OCI-LY7 (cell line): Measurements from ENCODE around the gene SLC29A1. TPM values are rescaled to one million over a fixed set of nuclear protein-coding genes. Genes with fewer than 3 reads are reported as not detected.

Experiments
- BruUV-seq: library from RNA; stranded (reverse); fragments of 400-500 nt; replicated peaks from 2 replicates; lab custom pipeline; 2021; lab: Mats Ljungman, UMichigan
- CTCF ChIA-PET: fragments of 300-600 bp; sonication (Branson Sonifier 250); formaldehyde crosslinking; loops from one replicate; lab custom pipeline; 2022; ENCODE audit warnings: antibody characterized with exemption; ENCODE audit not compliant: unreplicated experiment; lab: Charles Lee
- POLR2A ChIA-PET: fragments of 300-600 bp; sonication (Branson Sonifier 250); formaldehyde crosslinking; loops from one replicate; lab custom pipeline; 2022; ENCODE audit warnings: antibody characterized with exemption; lab: Charles Lee
- DNase-seq: peaks from one replicate; pipeline ENCODE4 v3.0.0-alpha.2; 2015; ENCODE audit warnings: low spot score
- H2AFZ ChIP-seq: fragments of 200-600 bp; sonication (generic), shearing (Covaris generic); 2 replicates; pipeline ENCODE4 v1.6.1; 2014; ENCODE audit warnings: mild to moderate bottlenecking, antibody characterized with exemption, low read length, moderate library complexity
- H3K27ac ChIP-seq: fragments of 200-600 bp; sonication (generic); 2 replicates; pipeline ENCODE4 v1.5.1; 2014; ENCODE audit warnings: mixed run types, low read depth, mild to moderate bottlenecking, moderate library complexity, low read length, inconsistent platforms; ENCODE audit not compliant: poor library complexity, severe bottlenecking
- H3K36me3 ChIP-seq: fragments of 200-600 bp; sonication (generic); 2 replicates; pipeline ENCODE4 v1.6.1; 2014; ENCODE audit warnings: mild to moderate bottlenecking, antibody characterized with exemption, low read length, moderate library complexity, mixed read lengths; ENCODE audit not compliant: insufficient read depth
- H3K4me1 ChIP-seq: fragments of 200-600 bp; sonication (generic); 2 replicates; pipeline ENCODE4 v1.5.1; 2014; ENCODE audit warnings: mild to moderate bottlenecking, low read length; ENCODE audit not compliant: insufficient read depth, poor library complexity, severe bottlenecking
- H3K4me2 ChIP-seq: fragments of 200-600 bp; sonication (generic); 2 replicates; pipeline ENCODE4 v1.6.1; 2014; ENCODE audit warnings: mild to moderate bottlenecking, low read length
- H3K4me3 ChIP-seq: fragments of 200-600 bp; sonication (generic); 2 replicates; pipeline ENCODE4 v1.5.1; 2014; ENCODE audit warnings: mild to moderate bottlenecking, low read depth, low read length; ENCODE audit not compliant: poor library complexity, severe bottlenecking
- H3K79me2 ChIP-seq: fragments of 200-600 bp; sonication (generic); 2 replicates; pipeline ENCODE4 v1.6.1; 2016; ENCODE audit warnings: low read depth, mild to moderate bottlenecking, low read length, moderate library complexity, mixed read lengths; ENCODE audit not compliant: insufficient read depth
- H3K9me2 ChIP-seq: fragments of 200-600 bp; sonication (generic); 2 replicates; pipeline ENCODE4 v1.6.1; 2016; ENCODE audit warnings: mild to moderate bottlenecking, low read length, mixed read lengths; ENCODE audit not compliant: insufficient read depth
- H3K9me3 ChIP-seq: fragments of 200-600 bp; sonication (generic); 2 replicates; pipeline ENCODE4 v1.6.1; 2014; ENCODE audit warnings: mild to moderate bottlenecking, mixed run types, low read length, mixed read lengths
- H4K20me1 ChIP-seq: fragments of 200-600 bp; sonication (generic); 2 replicates; pipeline ENCODE4 v1.6.1; 2014; ENCODE audit warnings: mild to moderate bottlenecking, antibody characterized with exemption, low read length, moderate library complexity, mixed read lengths; ENCODE audit not compliant: insufficient read depth
- EZH2phosphoT487 ChIP-seq: fragments of 200-600 bp; sonication (generic); IDR thresholded peaks from 2 replicates; pipeline ENCODE4 v1.6.1; 2018; ENCODE audit warnings: low read depth, borderline replicate concordance, mild to moderate bottlenecking, mixed run types, antibody characterized with exemption, low read length, moderate library complexity, mixed read lengths
- intact Hi-C: fragments of 100-400 bp; cut with micrococcal nuclease; formaldehyde crosslinking; loops from one replicate; pipeline ENCODE4 v1.10.0; 2022; ENCODE audit not compliant: unreplicated experiment
- total RNA-seq, 2 experiments: library from RNA; depleted of rRNA in 1 of 2; stranded (reverse); fragments of >200 nt in 1 of 2; shearing (Covaris generic) in 1 of 2; gene quantifications; 2 replicates each; pipeline ENCODE4 v1.2.3, GENCODE V29; 2014 to 2022
- TF ChIP-seq, protein P1 (sequence below): fragments of 200-600 bp; sonication (generic); conservative IDR thresholded peaks from 2 replicates; pipeline ENCODE4 v1.5.1; 2014; ENCODE audit warnings: mild to moderate bottlenecking, antibody characterized with exemption, low read length, moderate library complexity, mixed read lengths

The SLC29A1 gene
- total RNA-seq, 2 experiments from 2014 or later, result 52.6 to 64.6 TPM

DNA sequence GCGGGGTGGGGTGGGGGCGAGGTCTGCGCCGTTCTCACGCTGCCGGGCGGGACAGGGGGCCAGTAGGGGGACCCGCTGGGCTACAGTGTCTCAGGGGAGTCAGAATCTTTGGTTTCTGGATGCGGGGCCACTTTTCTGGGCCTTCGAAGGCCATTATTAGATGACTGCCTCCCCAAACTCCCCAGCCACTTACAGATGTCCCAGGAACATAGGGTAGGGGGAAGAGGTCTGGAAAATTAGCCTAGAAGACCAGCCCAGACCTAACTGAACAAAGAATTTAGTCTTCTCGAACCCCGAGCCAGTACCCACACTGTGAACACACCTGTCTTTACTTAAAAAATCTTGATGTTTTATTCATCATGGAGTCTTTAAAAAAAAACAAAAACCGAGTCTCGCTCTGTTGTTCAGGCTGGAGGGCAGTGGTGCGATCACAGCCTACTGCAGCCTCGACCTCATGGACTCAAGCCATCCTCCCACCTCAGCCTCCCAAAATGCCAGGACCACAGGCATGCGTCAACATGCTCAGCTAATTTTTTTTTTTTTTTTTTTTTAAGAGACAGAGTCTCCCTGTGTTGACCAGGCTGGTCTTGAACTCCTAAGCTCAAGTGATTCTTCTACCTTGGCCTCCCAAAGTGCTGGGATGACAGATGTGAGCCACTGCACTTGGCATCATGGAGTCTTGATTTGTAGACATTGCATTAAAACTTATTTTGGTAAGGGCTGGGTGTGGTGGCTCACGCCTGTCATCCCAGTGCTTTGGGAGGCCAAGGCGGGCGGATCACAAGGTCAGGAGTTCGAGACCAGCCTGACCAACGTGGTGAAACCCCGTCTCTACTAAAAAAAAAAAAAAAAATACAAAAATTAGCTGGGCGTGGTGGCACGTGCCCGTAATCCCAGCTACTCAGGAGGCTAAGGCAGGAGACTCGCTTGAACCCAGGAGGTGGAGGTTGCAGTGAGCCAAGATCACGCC lies 3.3 kb upstream of the SLC29A1 start:
- BruUV-seq, result no TSS peak
- H4K20me1 ChIP-seq, result peaks cover 10% of the 10 kb centered on the region
- H3K4me3 ChIP-seq, result peak overlapping the region; percentile 61
- H3K4me1 ChIP-seq, result peaks cover 69% of the 10 kb centered on the region
- peak overlapping the region; percentile 77 for H3K4me2 ChIP-seq
- no peaks in the 10 kb centered on the region for H3K9me2 ChIP-seq
- CTCF ChIA-PET, result no interaction called here
- peak overlapping the region; percentile 47; the same call in 1 of the 2 replicates for H2AFZ ChIP-seq
- intact Hi-C loops, result loop anchor here (2.0 to 10.0 kb wide), 3 partner anchors 15 to 515 kb away; partner anchors contain the start of gene VEGFA
- no peak for DNase-seq
- H3K27ac ChIP-seq, result peak overlapping the region; percentile 27
- POLR2A ChIA-PET, result interaction anchor here (0.6 kb wide), 3 partner anchors 35 to 238 kb away, joined by 3 read pairs; no protein-coding TSS in a partner anchor
- peaks cover 13% of the 10 kb centered on the region for H3K79me2 ChIP-seq
- no peaks in the 10 kb centered on the region for H3K9me3 ChIP-seq
- no peak for TF ChIP-seq EZH2phosphoT487
- TF ChIP-seq, protein P1, sequence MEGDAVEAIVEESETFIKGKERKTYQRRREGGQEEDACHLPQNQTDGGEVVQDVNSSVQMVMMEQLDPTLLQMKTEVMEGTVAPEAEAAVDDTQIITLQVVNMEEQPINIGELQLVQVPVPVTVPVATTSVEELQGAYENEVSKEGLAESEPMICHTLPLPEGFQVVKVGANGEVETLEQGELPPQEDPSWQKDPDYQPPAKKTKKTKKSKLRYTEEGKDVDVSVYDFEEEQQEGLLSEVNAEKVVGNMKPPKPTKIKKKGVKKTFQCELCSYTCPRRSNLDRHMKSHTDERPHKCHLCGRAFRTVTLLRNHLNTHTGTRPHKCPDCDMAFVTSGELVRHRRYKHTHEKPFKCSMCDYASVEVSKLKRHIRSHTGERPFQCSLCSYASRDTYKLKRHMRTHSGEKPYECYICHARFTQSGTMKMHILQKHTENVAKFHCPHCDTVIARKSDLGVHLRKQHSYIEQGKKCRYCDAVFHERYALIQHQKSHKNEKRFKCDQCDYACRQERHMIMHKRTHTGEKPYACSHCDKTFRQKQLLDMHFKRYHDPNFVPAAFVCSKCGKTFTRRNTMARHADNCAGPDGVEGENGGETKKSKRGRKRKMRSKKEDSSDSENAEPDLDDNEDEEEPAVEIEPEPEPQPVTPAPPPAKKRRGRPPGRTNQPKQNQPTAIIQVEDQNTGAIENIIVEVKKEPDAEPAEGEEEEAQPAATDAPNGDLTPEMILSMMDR, result 0 out of 2 replicates have a peak, but pooled peaks have one; percentile 27
- no peaks in the 10 kb centered on the region for H3K36me3 ChIP-seq

DNA sequence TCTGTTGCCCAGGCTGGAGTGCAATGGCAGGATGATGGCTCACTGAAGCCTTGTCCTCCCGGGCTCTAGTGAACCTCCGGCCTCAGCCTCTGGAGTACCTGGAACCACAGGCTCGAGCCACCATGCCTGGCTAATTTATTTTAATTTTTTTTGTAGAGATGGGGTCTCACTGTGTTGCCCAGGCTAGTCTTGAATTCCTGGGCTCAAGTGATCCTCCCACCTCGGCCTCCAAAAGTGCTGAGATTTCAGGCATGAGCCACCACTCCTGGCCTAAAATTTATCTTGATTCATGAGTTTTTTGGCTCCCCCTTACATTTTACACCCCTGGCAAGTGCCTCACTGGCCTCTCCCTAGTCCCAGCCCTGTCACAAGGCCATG lies 2.5 kb upstream of the SLC29A1 start:
- POLR2A ChIA-PET, result interaction anchor here (0.6 kb wide), 2 partner anchors 67 to 238 kb away, joined by 3 read pairs; no protein-coding TSS in a partner anchor
- intact Hi-C loops, result loop anchor here (2.0 to 10.0 kb wide), 3 partner anchors 14 to 516 kb away; partner anchors contain the start of gene VEGFA
- peaks cover 21% of the 10 kb centered on the region for H3K79me2 ChIP-seq
- 0 out of 2 replicates have a peak overlapping the region, but pooled peaks have one; percentile 30 for H2AFZ ChIP-seq
- no peak for TF ChIP-seq EZH2phosphoT487
- TF ChIP-seq, protein P1, result no peak
- DNase-seq, result no peak
- no peaks in the 10 kb centered on the region for H3K9me3 ChIP-seq
- peaks cover 77% of the 10 kb centered on the region for H3K4me1 ChIP-seq
- CTCF ChIA-PET, result no interaction called here
- peak overlapping the region; percentile 20; the same call in 1 of the 2 replicates for H3K4me2 ChIP-seq
- H3K27ac ChIP-seq, result peak overlapping the region; percentile 56
- no peaks in the 10 kb centered on the region for H3K36me3 ChIP-seq
- no TSS peak for BruUV-seq
- H4K20me1 ChIP-seq, result peaks cover 10% of the 10 kb centered on the region
- H3K4me3 ChIP-seq, result no peak overlapping the region
- H3K9me2 ChIP-seq, result no peaks in the 10 kb centered on the region
